Right forelimb (tissue), 1 donor: ENCODE measurements around the gene GTF3C4.

ENCODE experiments used
- DNase-seq: peaks from one replicate; pipeline ENCODE4 v3.0.0-alpha.2; 2018

The GTF3C4 gene, protein sequence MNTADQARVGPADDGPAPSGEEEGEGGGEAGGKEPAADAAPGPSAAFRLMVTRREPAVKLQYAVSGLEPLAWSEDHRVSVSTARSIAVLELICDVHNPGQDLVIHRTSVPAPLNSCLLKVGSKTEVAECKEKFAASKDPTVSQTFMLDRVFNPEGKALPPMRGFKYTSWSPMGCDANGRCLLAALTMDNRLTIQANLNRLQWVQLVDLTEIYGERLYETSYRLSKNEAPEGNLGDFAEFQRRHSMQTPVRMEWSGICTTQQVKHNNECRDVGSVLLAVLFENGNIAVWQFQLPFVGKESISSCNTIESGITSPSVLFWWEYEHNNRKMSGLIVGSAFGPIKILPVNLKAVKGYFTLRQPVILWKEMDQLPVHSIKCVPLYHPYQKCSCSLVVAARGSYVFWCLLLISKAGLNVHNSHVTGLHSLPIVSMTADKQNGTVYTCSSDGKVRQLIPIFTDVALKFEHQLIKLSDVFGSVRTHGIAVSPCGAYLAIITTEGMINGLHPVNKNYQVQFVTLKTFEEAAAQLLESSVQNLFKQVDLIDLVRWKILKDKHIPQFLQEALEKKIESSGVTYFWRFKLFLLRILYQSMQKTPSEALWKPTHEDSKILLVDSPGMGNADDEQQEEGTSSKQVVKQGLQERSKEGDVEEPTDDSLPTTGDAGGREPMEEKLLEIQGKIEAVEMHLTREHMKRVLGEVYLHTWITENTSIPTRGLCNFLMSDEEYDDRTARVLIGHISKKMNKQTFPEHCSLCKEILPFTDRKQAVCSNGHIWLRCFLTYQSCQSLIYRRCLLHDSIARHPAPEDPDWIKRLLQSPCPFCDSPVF

DNA sequence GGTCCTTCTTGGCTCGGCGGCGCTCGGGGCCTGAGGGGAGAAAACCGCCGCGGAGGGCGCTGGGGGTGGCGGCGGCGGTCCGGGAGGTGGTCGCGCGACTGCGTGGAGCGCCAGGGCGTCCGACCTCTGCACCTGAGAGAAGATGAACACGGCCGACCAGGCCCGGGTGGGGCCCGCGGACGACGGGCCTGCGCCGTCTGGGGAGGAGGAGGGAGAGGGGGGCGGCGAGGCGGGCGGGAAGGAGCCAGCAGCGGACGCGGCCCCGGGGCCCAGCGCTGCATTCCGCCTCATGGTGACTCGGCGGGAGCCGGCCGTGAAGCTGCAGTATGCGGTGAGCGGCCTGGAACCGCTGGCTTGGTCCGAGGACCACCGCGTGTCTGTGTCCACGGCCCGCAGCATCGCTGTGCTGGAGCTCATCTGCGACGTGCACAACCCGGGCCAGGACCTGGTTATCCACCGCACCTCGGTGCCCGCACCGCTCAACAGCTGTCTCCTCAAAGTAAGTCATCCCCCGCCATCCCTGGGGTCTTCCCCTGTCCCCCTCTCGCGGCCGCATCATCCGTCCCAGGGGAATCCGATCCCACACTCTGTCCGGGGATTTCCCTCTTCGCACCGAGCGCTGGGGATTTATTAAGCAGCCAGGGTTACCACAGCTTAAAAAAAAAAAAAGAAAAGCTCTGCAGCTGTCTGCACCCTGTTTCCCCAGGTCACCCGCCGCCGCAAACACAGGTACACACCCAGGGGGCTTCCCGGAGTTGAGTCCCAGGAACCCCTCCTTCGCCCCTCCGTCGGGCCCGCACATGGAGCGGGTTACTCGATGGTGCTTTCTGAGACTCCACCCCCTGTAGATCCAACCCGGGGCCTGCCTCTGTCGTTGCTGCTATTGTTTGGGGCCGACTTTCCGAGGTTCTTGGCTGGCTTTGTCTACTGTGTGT is at the start of gene GTF3C4:
TSS of gene GTF3C4 (plus strand) at position 8 of the 935 bp plus-strand sequence. CDS start at position 143, 135 bp downstream.
- peak; percentile 49 for DNase-seq

DNA sequence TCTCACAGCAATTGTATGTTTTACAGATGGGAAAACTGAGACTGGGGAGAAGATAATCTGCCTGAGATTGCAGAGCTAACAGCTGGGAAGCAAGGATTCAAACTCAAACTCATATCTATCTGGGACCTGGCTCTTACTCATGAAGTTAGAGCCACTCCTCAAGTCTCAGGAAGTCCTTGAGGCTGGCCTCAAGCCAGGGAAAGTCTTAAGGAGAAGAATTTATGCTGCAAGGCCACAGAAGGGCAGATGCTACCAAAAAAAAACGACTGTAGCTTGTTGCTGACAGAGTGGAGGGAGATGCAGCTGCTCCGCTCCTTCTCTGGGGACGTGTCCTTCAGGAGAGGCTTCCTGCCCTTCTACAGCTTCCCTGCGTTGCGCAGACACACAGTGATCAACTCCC is 48.1 kb upstream of the GTF3C4 start:
- DNase-seq, result no peak

DNA sequence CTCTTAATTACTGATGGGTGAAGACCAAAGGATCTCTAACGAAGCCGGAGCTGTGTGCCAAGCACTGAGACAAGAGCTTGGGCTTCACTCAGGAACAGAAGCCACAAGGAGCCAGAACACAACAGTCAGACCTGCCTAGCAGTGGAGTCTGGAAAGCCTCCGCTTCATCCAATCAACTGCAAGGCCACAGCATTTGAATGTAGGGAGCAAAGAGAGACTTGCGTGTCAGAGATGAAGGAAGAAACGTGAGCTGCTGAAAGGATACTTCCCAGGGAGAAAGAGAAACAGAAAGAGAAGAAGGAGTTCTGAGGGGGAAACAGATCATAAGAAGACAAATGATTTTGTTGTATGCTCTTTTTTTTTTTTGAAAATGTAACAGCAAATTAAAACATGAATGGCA is 44.0 kb upstream of the GTF3C4 start:
- DNase-seq, result no peak

DNA sequence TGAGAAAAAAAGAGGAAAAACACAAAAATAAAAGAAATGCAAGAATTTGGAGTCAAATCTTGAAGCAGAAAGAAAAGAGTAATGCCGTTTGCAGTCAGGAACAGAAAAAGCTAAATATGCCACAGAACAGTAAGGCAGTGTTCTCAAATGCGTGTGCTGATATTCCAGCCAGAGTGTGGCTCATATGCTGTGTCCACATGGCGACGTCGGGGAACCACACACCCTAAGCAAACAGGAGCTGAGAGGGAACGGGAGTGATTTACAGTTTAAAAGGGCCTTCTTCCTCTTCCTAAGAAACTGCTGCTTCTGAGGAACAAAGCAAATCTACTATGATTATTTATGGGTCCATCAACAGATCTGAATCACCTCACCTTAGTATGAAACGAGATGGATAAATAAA is 43.2 kb upstream of the GTF3C4 start:
- DNase-seq, result no peak

DNA sequence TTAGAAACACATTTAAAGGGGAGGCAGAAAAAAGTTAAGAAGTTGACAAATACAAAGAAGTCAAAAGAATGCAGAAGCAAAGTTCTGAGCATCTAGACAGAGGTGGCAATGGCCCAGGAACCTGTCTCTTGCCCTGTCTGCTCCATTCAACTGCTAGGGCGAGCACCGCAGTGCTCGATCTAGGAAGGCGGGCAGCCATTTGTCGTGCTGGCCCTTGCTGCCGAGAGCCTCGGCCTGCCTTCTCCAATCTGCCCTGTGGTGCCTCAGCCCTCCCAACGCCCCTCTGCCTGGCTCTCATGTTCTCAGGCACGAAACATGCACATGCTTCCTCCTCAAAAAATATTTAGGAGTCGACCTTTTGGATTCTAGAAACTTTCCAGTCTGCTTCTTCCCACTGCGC is 42.7 kb upstream of the GTF3C4 start:
- DNase-seq, result no peak

DNA sequence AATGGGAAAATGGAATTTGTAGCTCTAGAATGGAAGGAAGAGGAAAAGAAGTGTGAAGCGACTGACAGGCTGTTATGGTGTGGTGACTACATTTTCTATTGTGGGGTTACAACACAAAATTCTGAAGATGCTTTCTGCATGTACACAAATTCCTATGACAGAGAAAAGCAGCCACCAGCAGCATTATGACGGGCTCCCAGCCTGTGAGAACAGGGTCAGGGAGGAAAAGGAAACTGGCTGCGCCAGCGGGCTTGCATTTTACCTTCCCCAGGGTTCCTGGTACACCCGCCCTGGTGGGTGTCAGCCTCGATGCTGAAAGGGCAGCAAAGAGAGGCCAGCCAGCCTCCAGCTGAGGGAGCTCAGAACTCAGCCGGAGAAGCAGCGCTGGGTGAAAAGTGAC is 41.5 kb upstream of the GTF3C4 start:
- DNase-seq, result no peak

DNA sequence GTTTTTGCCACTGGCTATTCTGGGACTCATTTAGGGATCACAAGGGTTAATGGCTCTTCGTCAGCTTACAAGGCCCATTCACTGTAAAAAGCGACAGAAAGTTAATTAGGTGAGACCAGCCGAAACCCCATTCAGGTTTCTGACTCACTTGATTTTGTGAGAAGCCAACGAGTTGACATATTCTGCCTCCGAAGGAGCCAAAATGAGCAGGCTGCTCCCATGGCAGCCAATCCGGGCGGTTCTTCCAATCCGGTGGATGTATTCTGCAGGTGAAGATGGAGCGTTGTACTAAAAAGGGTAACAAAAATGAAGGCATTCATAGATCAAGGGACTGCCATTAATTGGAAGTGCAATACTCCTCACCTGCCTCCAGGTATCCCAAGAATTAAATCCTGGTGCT is 40.1 kb upstream of the GTF3C4 start:
- DNase-seq, result no peak

DNA sequence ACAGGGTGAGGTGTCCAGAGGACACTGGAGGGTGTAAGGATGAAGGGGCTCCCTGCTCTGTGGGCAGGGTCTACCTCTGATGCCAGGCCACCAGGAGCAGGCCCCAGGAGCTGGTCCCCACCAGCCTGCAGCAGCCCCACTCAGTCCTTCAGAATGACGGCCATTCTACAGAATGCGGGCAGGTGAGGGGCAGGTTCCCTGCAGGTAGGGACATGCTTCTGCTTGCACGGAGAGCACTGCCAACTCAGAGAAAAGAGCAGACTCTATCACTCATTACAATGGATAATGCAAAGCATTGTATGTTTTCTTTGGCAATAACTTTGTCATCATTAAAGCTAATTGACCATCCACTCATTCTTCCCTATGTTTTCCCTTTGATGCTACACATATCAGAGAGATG is 39.5 kb upstream of the GTF3C4 start:
- DNase-seq, result no peak

DNA sequence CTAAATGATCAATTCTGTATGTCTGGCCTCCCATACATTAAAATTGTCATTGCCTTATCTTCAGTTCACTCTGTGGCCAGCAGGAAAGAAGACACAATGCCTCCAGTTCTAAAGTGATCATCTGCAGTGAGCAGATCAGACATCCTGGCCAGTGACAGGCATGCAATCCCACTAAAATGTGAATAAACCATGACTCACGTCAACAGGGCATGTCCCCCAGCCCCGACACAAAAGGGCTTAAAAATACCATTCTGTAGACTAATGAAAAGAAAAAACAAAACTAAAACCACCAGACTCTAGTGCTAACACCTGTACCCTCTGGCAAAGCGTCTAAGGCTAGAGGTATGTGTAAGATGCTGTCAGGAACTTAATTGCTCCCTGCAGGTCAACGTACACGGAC is 39.0 kb upstream of the GTF3C4 start:
- DNase-seq, result no peak

DNA sequence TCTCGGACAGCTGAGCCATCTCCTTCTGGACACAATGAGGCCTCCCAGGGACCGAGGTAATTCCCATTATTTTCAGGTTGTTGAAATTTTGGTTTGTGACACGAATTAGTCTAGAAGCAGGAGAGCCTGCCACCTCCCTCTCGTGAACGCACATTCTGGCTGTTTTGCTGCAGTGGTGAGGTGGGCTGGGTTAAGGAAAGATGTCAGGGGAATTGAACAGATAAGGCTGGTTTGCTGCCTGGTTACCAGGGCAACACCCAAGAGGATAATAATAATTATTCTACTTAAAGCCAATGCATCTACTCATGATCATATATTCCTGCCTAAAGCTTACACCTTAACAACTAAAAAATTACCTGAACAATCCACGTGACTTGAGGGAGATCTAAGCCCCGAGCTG is 38.6 kb upstream of the GTF3C4 start:
- no peak for DNase-seq

DNA sequence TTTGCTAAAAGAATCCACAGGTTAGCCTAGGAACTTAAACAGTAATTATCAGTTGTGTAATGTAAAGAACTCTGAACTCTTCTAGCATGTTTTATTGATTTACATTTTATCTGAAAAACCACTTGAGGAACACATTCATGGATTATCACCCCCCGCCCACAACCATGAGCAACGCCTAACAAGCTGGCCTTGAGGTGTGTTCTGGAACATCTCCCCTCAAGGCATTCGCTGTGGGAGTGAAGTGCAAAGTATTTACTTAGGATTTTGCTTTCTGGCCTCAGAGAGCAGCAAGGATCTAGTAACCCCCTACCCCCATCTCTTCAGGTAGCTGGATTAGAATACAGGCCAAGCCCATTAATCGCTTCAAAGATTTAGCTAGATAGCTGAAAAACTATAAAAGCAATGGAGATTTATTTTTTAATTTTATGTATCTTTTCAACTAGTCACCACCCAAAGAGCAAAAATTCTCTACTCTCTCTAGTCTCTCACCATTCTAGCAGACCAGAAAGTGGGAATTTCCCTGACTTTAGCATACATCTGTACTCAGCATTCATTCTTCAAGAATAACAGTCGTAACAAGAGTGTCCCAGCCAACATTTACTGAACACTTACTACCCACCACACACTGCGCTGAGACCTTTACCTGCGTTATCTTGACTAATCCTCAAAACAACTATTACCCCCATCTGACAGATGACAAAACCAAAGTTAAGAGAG is 37.7 kb upstream of the GTF3C4 start:
- no peak for DNase-seq

DNA sequence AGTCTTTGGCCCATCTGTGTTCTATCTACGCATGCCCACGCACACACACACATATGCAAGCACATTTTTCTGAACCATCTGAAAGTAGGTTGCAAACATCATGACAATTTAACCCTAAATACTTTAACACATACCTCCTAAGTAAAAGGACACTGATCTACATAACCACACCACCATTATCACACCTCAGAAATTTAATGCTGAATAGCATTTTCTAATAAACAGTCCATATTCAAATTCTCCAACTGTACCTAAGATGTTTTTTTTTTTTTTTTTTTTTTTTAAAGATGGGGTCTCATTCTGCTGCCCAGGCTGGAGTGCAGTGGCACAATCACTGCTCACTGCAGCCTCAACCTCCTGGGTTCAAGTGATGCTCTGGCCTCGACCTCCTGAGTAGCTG is 35.9 kb upstream of the GTF3C4 start:
- no peak for DNase-seq

DNA sequence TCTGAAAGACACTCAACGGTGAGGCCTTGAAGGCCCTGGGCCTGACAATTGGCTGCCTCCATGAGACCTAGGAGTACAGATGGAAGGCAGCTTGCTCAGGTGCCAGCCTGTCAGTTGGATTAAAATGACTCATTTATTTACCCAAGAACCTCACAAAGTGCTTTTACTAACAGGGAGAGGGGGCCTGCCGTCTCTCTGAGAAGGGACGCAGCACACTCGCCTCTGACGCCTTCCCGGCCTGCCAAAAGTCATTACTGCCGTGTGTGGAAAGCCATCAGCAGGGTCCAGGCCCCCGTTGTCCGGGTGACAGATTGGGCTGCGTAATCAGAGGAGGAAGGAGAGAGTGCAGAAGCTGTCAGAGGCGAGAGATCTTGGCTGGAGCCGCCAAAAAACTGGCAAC is 32.9 kb upstream of the GTF3C4 start:
- no peak for DNase-seq

DNA sequence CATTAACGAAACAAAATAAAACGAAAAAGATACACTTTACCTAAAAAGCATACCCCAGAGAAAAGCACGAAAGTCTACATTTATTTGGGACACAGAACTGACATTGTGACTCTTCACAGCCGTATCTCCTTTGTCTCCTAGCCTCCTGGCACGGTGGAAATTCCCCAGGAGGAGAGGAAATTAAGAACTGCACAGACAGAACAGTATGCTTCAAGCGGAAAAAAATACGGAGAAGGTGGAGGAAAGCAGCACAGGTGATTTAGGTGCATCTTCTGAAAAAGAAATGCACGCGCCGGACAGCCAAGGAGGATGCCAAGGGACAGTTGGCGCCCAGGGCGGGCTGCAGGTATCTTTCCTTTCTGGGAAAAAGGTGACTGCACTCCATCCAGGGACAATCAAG is 32.5 kb upstream of the GTF3C4 start:
- DNase-seq, result no peak

DNA sequence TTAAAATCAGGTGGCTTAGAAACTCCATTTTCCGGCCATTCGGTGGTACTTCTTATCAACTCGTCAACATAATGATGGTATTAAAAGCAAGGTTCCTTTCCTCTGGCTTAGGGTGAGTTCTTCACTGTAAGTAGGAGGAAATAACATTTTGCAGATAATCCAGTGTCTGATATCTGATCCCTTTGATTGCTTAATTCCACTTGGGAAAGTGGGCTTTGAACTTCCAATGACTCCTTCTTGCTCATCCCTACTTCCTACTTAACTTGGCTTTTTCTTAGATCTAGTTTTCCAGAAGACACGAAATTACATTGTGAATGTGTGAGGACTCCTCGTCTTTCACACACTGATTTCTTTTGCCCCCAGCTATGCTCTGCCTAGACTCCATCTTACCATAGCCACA is 32.0 kb upstream of the GTF3C4 start:
- DNase-seq, result no peak

DNA sequence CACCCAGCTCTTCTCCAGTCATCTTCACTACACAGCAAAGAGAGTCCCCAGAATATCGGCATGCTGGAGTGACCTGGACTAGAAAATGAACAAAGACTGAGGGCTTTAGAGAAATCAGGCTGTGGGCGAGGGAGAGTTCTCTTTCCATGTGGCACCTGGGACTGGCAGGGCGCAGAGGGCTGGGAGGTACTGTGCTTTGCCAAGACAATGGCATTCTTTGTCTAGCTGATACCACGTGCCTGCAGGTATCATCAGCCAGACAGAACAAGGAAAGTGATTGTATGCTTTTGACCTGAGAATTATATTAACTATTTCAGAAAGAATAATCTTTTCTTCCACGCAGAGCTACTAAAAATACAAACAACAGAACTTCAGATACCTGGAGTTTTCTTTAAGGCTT is 30.9 kb upstream of the GTF3C4 start:
- DNase-seq, result no peak

DNA sequence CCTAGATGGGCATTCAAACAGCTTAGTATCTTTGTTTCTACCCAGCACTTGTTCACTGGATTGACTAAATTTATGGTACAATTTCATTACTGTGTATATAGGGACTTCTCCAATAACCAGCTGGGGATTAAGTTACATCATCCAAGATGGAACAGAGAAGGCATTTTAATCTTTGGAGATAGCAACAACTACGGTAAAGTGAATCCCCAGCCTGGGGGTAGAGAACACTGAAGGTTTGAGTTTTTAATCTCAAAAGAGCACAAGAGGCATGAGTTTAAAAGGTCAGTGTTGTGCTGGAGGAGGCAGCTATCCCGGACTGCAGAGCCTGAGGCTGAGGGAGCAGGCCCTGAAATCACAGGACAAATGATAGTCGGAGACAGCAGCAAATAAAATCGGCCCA is 29.0 kb upstream of the GTF3C4 start:
- DNase-seq, result no peak

DNA sequence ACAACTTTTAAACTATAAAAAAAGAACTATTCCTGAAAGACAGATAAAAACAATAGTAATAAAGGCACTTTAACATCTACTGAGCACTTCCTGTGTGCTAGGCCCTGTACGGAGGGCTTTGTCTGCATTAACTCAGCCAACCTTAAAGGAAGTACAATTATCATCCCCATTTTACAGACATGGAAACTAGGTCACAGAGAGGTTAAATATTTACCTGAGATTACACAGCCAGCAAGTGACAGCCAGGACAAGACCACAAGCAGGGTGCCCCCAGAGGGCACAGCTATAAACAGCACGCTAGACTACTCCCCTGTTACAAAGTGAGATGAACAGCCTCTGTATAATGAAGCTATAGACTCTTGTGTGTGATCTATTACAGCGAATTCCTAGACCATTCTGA is 26.0 kb upstream of the GTF3C4 start:
- no peak for DNase-seq

DNA sequence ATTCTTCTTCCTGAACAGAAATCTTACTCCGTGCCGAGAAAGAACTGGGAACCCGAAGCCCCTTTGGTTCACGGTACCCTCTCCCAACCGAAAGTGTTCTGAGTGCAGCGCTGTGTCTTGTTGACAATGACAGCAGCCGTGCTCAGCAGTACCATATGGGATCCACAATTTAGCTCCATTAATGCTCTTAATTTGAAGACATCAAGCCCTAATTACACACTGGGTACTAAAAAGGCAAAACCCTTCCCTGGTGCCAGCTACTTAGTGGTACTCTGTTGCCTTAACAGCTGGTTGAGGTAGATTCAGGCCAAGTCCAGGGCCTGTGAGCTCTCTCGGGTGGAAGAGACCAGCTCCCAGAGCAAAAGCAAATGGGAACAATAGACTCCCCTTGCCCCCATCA is 25.0 kb upstream of the GTF3C4 start:
- DNase-seq, result no peak

DNA sequence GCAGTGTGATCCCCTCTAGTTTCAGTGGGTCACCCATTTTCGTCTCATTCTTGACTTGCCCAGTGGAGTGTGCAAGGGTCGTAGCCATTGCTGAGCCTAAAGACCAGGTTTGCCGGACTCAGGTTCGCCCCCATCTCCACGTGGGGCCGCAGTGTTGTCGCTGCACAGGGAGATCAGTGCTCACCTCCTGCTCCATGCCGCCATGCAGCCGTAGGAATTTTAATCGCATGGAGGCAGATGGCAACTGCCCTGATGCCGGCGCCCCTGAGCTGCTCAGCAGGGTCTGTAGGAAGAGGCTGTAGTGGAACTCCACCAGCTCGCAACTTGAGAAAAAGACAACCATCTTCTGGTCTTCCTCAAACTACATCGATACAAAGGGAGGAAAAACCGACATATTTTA is 24.6 kb upstream of the GTF3C4 start:
- DNase-seq, result no peak

DNA sequence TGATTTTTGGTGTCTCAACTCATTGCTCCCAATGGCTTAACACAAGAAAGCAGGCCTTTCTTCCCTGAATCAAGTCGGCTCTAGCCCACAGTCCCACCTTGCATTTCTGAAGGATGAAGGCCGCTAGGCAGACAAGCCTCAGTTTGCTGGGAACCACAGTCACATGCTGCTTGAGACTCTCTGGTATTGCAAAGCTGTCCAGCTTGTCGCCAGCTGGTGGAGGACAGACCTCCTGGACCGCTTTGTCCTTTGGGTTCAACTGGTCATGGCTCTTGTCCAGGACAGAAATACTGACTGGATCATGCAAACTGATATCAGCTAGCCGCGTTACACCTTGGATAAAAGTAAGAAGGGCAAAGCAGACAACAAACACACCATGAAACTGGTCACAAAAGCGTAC is 23.5 kb upstream of the GTF3C4 start:
- no peak for DNase-seq

DNA sequence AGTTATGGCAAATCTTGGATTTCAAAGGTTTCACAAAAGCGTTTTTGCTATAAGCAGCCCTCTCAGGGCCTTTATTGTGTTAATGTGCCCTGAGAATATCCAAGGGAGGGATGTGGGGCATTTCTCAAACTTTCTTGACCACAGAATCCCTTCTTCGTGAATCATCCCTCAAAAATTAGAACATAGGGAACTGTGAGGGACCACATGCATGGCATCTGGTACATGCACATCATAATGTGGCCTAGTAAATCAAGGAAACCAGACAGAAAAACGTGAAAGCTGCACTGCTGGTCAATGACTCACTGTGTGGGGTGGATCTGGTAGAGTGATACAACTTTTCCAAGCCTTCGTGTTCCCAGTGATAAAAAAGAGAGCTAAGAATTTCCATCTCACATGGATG is 22.9 kb upstream of the GTF3C4 start:
- no peak for DNase-seq

DNA sequence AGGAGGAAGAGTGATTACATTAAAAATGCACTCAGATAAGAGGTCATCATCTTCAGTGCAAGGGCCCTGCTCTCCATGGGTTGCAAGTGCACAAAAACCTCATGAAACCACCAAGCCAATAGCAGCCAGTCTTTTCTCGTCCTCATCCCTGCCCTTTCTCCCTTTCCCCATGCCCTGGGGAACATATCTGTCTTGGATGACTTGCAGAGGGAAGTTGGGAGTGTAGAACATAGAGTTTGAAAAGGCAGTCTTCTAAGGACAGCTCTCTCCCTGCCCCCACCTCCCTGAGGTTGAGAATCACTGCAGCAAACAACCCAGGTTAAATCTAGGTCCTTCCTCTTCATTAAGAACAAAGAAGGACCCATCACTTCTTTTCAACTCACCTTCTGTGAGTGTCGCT is 22.5 kb upstream of the GTF3C4 start:
- no peak for DNase-seq
